K562 (cell line): ENCODE data around the gene RBBP5.

Source experiments
- CBFB ChIP-seq: sonication (generic); formaldehyde crosslinking; IDR thresholded peaks from 2 replicates; pipeline ENCODE4 v1.4.0; 2020; ENCODE audit warnings: mild to moderate bottlenecking, missing genetic modification reagents
- HMG20A ChIP-seq: fragments of 450-650 bp; formaldehyde crosslinking; conservative IDR thresholded peaks from 2 replicates; pipeline ENCODE4 v1.4.0; 2020; ENCODE audit warnings: mild to moderate bottlenecking, mixed read lengths
- MEIS2 ChIP-seq: fragments of 450-650 bp; IDR thresholded peaks from 2 replicates; pipeline ENCODE4 v1.6.1; 2014; ENCODE audit warnings: mild to moderate bottlenecking; ENCODE audit not compliant: partially characterized antibody
- NCOA2 ChIP-seq, 2 experiments: fragments of 450-650 bp; IDR thresholded peaks; 2 replicates each; pipeline ENCODE4 v1.6.1; 2018; ENCODE audit warnings: mild to moderate bottlenecking in 2 of 2, moderate library complexity in 1 of 2; ENCODE audit not compliant: partially characterized antibody in 2 of 2
- POLR2G ChIP-seq: fragments of 200-400 bp; formaldehyde crosslinking; IDR thresholded peaks from 2 replicates; pipeline ENCODE4 v1.6.1; 2017; ENCODE audit warnings: low read depth, mild to moderate bottlenecking, antibody characterized with exemption, low read length, moderate library complexity
- TAF1 ChIP-seq: IDR thresholded peaks from 2 replicates; pipeline ENCODE4 v1.6.1; 2011; ENCODE audit warnings: mild to moderate bottlenecking, low read length, moderate library complexity; ENCODE audit not compliant: insufficient read depth, control insufficient read depth, severe bottlenecking; ENCODE audit errors: extremely low read depth
- ZNF140 ChIP-seq: fragments of 250-450 bp; sonication (Bioruptor Pico); IDR thresholded peaks from 2 replicates; pipeline ENCODE4 v1.8.0; 2021; ENCODE audit warnings: moderate library complexity, mild to moderate bottlenecking, inconsistent platforms
- ZNF143 ChIP-seq: sonication (generic); formaldehyde crosslinking; IDR thresholded peaks from 2 replicates; pipeline ENCODE4 v1.9.0; 2022; ENCODE audit warnings: mild to moderate bottlenecking, missing genetic modification reagents
- ZNF274 ChIP-seq: IDR thresholded peaks from 2 replicates; pipeline ENCODE4 v1.6.1; 2011; ENCODE audit warnings: low read depth, mild to moderate bottlenecking, low read length, moderate library complexity, borderline replicate concordance
- ZNF586 ChIP-seq: fragments of 450-650 bp; formaldehyde crosslinking; conservative IDR thresholded peaks from 2 replicates; pipeline ENCODE4 v1.4.0; 2020; ENCODE audit warnings: mild to moderate bottlenecking, moderate library complexity
- TF ChIP-seq, protein P1 (sequence below), 2 experiments: IDR thresholded peaks; 2 replicates each; pipeline ENCODE4 v1.6.1; 2012; ENCODE audit warnings: improper control_type of control experiment in 2 of 2, low read depth in 2 of 2, low read length in 2 of 2, borderline replicate concordance in 1 of 2
- TF ChIP-seq, protein P2 (sequence below): sonication (generic); formaldehyde crosslinking; IDR thresholded peaks from 2 replicates; pipeline ENCODE4 v1.8.1; 2023; ENCODE audit warnings: mild to moderate bottlenecking, missing genetic modification reagents, moderate library complexity
- TF ChIP-seq, protein P3 (sequence below), 3 experiments: IDR thresholded peaks in 2 of 3; conservative IDR thresholded peaks in 1 of 3; 2 replicates each; pipeline ENCODE4 v1.5.1; 2011 to 2012; ENCODE audit warnings: low read length in 3 of 3, mild to moderate bottlenecking in 3 of 3, control low read depth in 2 of 3, improper control_type of control experiment in 1 of 3, inconsistent platforms in 1 of 3, low read depth in 1 of 3, mixed read lengths in 1 of 3, moderate library complexity in 1 of 3; ENCODE audit not compliant: insufficient read depth in 2 of 3
- TF ChIP-seq, protein P4 (sequence below): fragments of 150-350 bp; IDR thresholded peaks from 2 replicates; pipeline ENCODE4 v1.6.1; 2014; ENCODE audit warnings: low read depth, mild to moderate bottlenecking, low read length, borderline replicate concordance

DNA sequence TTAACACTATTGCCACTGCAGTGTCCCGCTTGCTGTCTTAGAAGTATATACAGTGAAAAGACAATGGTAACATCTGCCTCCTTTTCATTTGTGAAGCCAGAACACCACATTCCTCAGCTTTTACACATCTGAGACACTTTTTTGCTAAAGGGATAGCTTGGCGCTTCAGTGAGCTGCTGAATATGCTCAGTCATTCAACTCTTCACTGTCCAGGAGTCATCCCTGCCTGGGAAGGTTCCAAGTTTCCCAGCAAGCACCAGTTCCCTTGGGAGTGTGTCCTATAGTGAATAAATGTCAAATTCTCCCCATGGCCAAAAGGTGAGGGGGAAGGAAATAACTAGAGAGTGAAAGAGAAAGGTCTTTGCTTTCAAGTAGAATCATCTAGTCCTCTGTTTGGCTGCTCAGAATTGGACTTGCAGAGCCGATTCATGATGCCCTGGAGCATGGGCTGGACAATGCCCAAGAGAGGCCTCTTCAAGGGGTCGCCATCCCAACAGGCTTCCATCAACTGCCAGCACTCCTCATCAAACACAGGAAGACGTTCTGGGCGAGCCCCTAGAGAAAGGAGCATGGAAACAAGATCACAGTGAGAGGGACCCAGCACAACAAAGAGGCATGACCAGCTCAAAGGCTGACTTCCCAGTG is 25.5 kb upstream of the RBBP5 start:
- TF ChIP-seq TAF1, result no peak
- TF ChIP-seq ZNF140, result no peak
- TF ChIP-seq HMG20A (CRISPR knock-in tag), result no peak
- no peak for TF ChIP-seq CBFB (CRISPR knock-in tag)
- TF ChIP-seq, protein P1, sequence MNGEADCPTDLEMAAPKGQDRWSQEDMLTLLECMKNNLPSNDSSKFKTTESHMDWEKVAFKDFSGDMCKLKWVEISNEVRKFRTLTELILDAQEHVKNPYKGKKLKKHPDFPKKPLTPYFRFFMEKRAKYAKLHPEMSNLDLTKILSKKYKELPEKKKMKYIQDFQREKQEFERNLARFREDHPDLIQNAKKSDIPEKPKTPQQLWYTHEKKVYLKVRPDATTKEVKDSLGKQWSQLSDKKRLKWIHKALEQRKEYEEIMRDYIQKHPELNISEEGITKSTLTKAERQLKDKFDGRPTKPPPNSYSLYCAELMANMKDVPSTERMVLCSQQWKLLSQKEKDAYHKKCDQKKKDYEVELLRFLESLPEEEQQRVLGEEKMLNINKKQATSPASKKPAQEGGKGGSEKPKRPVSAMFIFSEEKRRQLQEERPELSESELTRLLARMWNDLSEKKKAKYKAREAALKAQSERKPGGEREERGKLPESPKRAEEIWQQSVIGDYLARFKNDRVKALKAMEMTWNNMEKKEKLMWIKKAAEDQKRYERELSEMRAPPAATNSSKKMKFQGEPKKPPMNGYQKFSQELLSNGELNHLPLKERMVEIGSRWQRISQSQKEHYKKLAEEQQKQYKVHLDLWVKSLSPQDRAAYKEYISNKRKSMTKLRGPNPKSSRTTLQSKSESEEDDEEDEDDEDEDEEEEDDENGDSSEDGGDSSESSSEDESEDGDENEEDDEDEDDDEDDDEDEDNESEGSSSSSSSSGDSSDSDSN (IDR thresholded peaks at IDR 0.05; ENCODE audit: borderline replicate concordance in 1 of 2, low read depth in 2 of 2, low read length in 2 of 2), result no peak
- no peak for TF ChIP-seq NCOA2 (IDR thresholded peaks at IDR 0.05; ENCODE audit: partially characterized antibody in 2 of 2)
- no peak for TF ChIP-seq ZNF586 (CRISPR knock-in tag)
- TF ChIP-seq, protein P2, sequence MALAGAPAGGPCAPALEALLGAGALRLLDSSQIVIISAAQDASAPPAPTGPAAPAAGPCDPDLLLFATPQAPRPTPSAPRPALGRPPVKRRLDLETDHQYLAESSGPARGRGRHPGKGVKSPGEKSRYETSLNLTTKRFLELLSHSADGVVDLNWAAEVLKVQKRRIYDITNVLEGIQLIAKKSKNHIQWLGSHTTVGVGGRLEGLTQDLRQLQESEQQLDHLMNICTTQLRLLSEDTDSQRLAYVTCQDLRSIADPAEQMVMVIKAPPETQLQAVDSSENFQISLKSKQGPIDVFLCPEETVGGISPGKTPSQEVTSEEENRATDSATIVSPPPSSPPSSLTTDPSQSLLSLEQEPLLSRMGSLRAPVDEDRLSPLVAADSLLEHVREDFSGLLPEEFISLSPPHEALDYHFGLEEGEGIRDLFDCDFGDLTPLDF, result no peak
- TF ChIP-seq MEIS2, result no peak
- TF ChIP-seq, protein P3, sequence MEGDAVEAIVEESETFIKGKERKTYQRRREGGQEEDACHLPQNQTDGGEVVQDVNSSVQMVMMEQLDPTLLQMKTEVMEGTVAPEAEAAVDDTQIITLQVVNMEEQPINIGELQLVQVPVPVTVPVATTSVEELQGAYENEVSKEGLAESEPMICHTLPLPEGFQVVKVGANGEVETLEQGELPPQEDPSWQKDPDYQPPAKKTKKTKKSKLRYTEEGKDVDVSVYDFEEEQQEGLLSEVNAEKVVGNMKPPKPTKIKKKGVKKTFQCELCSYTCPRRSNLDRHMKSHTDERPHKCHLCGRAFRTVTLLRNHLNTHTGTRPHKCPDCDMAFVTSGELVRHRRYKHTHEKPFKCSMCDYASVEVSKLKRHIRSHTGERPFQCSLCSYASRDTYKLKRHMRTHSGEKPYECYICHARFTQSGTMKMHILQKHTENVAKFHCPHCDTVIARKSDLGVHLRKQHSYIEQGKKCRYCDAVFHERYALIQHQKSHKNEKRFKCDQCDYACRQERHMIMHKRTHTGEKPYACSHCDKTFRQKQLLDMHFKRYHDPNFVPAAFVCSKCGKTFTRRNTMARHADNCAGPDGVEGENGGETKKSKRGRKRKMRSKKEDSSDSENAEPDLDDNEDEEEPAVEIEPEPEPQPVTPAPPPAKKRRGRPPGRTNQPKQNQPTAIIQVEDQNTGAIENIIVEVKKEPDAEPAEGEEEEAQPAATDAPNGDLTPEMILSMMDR (IDR thresholded peaks at IDR 0.05 in 2 of 3, conservative IDR thresholded peaks at IDR 0.05 in 1 of 3; ENCODE audit: insufficient read depth in 2 of 3, low read depth in 1 of 3, low read length in 3 of 3), result no peak
- TF ChIP-seq ZNF143 (CRISPR knock-in tag), result no peak
- TF ChIP-seq POLR2G, result no peak
- TF ChIP-seq, protein P4, sequence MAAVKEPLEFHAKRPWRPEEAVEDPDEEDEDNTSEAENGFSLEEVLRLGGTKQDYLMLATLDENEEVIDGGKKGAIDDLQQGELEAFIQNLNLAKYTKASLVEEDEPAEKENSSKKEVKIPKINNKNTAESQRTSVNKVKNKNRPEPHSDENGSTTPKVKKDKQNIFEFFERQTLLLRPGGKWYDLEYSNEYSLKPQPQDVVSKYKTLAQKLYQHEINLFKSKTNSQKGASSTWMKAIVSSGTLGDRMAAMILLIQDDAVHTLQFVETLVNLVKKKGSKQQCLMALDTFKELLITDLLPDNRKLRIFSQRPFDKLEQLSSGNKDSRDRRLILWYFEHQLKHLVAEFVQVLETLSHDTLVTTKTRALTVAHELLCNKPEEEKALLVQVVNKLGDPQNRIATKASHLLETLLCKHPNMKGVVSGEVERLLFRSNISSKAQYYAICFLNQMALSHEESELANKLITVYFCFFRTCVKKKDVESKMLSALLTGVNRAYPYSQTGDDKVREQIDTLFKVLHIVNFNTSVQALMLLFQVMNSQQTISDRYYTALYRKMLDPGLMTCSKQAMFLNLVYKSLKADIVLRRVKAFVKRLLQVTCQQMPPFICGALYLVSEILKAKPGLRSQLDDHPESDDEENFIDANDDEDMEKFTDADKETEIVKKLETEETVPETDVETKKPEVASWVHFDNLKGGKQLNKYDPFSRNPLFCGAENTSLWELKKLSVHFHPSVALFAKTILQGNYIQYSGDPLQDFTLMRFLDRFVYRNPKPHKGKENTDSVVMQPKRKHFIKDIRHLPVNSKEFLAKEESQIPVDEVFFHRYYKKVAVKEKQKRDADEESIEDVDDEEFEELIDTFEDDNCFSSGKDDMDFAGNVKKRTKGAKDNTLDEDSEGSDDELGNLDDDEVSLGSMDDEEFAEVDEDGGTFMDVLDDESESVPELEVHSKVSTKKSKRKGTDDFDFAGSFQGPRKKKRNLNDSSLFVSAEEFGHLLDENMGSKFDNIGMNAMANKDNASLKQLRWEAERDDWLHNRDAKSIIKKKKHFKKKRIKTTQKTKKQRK, result no peak
- TF ChIP-seq ZNF274, result no peak
